Fibroblast of skin of right biceps (primary cell): ENCODE measurements around the gene PRR7.

Experiments used
- DNase-seq: peaks from one replicate; pipeline ENCODE4 v3.0.0-alpha.2; 2013

PRR7 gene

DNA sequence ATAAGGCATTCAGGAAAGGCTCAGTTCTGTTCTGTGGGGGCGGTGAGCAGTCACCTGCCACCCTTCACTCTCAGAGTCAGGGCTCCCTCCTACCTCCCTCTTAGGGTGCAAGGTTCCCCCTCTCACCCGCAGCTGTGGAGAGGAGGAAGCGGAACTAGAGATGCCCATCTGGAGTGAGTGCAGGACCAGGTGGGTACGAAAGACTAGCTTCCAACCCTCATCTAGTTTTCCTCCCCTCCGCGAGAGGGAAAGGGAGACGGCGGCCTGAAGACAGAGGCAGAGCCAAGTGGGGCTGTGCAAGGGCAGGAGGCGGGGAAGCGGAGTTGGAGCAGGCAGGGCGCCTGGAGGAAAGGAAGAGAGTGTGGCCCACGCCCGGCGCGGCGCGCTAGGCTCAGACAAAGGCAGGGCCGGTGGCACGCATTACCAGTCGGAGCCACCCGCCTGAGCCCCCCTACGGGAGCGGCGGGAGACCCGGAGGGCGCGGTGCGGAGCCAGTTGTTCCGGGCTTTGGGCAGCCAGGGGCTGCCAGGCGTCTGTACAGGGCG is 7.3 kb downstream of the PRR7 start:
- no peak for DNase-seq

DNA sequence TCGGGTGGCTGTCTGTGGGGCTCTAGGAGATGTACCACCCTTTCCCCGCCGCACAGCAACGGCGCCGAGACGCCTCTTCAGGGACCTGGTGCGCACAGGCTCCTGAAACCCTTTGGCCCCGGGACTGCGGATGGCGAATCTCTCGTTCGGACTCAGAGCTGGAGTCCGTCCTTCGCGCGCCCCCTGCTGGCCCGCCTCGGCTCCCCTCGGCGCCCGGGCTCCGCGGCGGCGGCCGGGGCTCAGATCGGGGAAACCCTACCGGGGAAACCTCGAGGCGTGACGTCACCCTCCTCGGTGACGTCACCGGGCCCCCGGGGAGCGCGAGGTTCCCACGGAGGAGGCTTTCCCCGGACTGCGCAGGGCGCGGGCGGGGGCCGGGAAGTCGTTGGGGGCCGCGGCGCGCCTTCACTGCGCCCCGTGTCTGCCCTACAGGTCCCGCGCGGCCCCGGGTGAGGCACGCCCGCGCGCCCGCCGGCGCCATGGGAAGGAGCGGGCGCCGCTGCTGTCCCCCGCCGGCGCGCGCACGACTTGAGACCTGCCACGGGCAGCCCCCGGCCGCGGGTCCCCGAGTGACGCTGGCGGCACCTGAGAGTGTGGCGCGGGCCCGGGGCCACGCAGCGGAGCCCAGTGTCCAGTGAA is 7.9 kb downstream of the PRR7 start:
- DNase-seq, result peak; percentile 87

DNA sequence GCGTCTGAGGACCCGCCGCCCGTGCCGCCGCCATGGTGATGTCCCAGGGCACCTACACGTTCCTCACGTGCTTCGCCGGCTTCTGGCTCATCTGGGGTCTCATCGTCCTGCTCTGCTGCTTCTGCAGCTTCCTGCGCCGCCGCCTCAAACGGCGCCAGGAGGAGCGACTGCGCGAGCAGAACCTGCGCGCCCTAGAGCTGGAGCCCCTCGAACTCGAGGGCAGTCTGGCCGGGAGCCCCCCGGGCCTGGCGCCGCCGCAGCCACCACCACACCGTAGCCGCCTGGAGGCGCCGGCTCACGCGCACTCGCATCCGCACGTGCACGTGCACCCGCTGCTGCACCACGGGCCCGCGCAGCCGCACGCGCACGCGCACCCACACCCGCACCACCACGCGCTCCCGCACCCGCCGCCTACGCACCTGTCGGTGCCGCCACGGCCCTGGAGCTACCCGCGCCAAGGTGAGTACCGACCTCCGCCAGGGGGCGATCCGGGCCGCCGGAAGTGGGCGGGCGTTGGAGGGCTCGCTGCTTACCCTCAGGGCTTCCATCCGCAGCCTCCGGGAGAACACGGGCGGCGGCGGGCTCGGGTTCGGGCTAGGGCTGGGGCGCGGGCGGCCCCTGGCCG is 8.5 kb downstream of the PRR7 start:
- peak; percentile 74 for DNase-seq

DNA sequence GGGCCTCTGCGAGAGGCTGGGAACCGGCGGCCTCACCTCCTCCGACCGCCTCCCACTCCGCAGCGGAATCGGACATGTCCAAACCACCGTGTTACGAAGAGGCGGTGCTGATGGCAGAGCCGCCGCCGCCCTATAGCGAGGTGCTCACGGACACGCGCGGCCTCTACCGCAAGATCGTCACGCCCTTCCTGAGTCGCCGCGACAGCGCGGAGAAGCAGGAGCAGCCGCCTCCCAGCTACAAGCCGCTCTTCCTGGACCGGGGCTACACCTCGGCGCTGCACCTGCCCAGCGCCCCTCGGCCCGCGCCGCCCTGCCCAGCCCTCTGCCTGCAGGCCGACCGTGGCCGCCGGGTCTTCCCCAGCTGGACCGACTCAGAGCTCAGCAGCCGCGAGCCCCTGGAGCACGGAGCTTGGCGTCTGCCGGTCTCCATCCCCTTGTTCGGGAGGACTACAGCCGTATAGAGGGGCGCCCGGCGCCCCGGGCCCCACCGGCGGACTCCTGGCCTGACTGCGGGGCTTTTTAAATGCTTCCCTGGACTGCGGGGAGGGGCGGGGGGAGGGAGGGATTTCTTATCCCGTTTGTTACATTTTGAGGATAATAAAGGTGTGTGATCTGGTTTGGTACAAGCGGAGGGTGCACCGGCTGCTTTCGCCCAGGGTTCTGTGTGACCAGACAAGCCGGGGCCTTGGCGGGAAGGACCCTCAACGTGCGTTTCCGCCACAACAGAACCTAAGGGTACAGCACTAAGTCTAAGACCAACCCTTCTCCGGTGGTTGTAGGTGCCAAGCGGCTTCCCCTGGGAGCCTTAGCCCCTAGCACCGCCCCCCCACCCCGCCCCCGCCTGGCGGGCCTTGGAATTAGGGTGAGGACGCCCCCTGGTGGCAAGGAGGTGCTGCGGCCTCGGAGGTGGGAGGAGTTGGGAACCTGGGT is 9.3 kb downstream of the PRR7 start:
- peak; percentile 86 for DNase-seq

DNA sequence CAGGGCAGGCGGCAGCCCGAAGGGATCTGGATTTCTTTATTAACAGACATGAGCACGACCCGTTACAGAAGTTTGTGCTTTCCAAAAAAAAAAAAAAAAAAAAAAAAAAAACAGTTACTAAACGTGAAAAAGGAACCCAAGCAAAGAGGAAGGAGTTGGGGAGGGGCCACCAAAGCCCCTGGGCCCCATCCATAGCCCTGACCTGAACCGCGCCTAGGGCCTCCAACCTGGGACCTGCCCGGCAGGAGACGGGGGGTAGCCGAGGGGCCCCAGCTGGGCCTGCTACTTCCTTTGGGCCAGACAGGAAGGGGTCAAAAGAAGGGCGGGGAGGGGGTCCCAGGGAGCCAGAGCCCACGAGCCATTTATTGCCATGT is 10.0 kb downstream of the PRR7 start:
- no peak for DNase-seq

DNA sequence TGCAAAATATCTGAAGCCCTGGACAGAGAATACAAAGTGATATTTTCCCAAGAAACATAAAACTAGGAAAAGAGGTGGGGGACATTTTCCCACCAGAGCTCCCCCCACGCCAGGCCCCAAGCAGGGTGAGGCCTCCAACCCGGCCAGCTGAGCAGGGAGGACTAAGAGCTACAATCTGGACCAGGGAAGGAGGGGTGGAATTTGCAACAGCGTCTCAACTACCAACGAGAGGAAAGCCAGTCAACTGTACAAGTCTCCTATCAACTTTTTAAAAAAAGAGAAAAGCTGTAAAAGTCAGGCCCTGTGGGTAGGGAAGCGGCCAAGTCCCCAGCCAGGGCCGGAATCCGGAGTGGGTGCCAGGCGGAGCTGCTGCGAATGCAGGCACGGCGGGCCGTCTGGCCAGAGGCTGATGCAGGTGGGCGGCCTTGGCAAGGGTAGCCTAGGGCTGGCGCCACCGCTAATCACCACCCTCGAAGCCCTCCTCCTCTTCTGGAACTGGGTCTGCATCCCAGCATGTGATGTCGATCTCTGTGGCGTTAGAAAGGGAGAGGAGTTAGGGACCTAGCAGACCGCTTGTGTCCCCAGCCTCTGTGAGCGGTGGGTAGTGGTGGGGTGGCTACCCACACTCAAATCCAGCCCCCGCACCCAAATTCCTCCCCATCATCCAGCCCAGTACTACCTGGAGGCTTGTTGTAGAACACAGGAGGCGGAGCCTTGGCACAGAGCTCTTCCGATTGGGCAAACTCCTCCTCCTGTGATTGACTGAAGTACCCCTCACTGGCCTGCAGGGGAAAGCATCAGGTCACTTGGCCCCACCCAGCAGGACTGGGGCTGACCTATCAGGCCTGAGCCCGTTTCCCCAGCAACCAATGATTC is 10.6 kb downstream of the PRR7 start:
- peak; percentile 97 for DNase-seq

DNA sequence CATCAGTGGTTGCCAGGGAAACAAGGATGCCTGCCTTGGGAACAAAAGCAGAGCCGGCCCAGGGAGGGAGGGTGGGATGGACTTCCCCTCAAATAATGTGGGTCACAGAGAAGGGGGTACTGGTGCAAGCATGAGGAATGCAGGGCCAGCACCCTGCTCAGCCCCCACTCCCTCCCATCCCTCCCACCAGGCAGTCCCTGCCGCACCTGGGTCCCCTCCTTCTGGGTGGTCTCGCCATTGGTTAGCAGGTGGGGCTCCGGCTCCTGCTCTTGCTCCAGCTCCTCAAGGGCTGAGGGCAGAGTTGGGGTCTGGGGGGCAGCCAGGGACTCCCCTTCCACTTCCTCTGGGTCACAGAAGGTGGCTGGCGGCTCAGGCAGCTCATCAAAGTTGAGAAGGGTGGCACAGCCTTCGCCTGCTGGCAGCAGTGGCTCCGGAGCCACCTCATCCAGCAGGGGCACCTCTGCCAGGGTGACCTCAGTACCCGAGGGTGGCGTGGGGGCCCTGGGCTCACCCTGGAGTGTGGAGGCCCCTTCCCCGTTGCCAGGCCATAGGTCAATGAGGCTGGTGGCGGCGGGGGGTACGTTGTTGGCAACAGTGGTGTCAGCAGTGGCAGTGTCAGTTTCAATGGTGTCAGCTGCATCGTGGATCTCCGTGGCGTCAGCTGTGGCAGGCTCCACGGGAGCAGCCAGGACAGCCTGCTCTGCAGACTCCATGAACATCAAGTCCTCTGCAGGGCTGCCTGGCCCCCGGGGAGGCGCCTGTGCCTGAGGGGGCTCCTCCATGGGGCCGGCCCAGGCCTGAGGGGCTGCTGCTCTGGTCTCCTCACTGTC is 11.5 kb downstream of the PRR7 start:
- no peak for DNase-seq

DNA sequence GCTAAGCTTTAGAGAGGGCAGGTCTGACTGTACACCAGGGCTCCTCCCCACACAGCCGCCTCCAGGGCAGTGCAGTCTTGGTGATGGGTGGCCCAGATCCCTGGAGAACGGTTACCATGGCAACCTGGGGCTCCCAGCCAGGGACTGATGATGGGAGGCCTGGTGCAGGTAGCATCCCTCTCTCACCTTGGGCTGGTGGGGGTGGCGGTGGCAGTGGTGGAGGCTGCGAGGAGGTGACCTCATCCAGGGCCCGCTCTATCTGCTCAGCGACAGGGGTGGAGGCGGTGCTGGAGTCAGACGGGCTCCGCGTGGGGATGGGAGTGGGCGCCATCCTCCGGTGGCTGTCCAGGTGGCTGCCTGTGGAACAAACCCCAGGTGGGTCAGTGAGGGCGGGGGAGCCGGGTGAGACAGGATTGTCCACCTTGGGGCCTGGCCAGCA is 12.3 kb downstream of the PRR7 start:
- peak; percentile 46 for DNase-seq

DNA sequence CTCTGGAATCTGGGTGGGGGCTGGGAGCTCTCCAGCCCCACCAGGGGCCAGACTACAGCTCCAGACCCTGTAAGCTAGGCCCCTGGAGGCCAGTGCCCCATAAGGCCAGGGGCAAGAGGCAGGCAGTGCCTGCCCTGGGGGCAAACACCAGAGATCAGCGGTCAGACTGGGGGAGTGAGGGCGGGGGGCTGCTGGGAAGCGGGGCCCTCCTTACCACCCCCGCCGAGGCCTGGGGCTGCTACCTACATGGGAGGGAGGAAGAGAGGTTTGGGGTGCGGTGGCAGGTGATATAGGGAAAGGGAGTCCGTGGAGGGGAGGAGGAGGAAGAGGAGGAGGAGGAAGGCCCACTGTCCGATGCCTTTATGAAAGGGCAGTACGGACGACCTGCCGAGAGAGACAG is 12.7 kb downstream of the PRR7 start:
- no peak for DNase-seq

DNA sequence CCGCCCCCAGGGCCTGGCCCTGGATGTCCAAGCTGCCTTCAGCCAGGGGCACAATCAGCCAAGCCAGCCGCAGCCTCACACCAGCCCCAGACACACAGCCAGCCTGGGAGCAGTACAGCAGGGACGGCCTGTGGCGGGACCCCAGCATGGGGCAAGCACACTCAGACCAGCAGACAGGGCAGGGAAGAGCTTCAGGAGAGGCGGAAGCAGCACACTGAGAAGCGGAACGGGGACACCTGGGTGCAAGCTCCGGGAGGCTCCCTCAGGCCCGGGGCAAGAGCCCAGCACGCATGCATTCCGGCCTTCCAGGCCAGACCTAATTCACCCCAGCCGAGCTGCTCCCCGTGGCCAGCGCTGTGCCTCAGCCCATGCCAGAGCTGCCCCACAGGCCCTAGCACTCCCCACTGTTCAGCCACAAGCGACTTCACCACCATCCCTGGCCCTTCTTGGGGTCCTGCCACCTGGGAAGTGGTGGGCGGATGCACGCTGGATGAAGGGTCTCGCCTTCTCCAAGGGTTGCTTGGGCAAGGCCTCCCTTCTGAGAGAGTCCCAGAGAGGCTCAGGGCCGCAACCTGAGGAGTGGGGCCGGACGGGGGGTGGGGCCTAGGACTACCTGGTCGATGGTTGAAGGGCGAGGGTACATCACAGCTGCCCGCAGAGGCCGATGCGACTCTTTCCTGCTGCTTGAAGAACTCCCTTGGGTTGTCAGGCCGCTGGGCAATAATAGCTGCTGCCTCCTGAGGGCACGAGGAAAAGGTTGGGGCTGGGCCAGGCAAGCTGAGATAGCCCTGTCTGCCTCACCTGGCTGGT is 13.4 kb downstream of the PRR7 start:
- no peak for DNase-seq

DNA sequence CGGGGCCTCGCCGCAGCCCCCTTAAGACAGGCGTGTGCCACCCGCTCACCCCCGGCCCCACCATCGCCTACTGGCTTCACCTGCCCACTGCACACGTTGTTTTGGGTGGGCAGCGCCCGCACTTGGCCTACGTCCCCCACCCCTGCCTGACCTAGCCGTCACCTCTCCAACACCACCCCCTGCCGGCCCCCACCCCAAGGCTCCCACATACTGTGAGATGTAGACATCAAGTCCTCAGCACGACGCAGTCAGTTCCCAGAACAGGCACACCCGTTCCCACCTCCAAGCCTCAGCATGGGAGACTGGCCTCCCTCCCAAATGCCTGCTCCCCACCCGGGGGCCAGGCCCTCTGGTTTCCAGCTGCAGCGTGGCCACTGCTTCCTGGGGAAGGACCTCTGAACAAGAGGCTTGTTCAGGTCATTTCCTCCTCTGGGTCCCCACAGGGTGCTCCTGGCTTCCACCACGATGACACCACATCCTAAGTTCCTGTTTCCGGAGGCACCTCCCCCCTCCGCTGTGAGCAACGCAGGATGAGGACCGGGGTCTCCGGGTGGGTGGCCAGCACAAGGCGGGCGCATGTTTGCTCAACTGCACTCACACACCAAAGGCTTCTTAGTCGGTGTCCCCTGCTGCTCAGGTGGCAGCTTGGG is 15.5 kb downstream of the PRR7 start:
- no peak for DNase-seq

DNA sequence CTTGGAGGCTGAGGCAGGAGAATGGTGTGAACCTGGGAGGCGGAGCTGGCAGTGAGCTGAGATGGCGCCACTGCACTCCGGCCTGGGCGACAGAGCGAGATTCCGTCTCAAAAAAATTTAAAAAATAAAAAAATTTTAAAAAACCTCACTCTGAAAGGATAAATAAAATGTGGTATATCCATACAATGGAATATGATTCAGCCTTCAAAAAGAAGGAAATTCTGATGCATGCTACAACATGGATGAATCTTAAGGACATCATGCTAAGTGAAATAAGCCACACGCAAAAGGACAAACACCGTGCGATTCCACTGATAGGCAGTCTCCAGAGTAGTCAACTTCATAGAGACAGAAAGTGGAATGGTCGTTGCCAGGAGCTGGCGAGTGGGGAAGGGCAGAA is 18.4 kb downstream of the PRR7 start:
- no peak for DNase-seq

DNA sequence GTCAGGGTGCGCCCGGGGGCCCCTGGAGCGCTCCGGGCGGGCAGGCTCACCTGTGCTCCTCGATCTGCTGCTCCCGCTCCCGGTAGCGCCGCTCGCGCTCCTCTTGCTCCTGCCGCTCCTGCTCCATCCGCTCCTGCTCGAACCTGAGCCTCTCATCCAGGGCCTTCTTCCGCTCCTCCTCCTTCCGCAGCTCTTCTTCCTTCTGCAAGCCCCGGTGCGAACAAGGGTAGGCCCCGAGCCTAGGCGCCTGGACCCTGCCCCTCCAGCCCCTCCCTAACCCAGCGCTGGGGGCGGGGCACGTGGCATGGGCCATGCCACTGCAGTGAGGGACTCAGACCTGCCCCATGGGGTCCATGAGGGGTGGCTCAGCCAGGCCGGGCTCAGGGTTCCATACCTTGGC is 20.2 kb downstream of the PRR7 start:
- no peak for DNase-seq

DNA sequence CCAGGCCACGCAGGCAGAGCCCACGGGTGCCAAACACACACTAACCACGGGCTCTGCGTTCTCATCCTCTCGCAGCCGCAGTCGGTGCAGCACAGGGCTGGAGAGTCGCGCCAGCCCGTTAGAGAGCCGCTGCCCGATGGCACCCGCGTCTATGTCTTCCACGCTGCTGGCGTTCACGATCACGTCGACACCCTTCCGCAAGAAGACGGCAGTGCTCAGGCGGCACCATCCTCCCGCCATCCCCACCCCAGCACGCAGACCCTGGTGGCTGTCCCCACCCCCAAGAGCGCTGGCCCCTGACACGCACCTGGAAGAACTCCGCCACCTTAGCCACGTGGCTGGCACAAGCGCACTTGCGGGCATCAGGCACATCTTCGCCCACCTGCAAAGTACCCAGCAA is 20.8 kb downstream of the PRR7 start:
- DNase-seq, result no peak

DNA sequence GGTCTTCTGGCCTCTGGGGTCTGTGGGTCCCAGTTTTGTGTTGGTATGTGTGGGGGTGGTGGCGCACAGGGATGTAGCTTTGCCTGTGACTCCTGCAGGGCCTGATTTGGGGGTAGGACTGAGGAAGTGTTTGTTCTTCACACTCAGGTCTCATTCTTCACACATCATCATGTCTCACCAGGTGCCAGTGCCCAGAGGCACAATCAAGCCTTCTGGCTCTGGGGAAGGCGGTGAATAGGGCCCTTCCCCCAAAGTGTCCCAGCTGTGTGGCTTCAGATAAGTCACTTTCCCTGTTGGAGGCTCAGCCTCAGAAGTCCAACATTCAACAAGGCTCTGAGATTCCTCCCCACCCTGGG is 21.7 kb downstream of the PRR7 start:
- no peak for DNase-seq

DNA sequence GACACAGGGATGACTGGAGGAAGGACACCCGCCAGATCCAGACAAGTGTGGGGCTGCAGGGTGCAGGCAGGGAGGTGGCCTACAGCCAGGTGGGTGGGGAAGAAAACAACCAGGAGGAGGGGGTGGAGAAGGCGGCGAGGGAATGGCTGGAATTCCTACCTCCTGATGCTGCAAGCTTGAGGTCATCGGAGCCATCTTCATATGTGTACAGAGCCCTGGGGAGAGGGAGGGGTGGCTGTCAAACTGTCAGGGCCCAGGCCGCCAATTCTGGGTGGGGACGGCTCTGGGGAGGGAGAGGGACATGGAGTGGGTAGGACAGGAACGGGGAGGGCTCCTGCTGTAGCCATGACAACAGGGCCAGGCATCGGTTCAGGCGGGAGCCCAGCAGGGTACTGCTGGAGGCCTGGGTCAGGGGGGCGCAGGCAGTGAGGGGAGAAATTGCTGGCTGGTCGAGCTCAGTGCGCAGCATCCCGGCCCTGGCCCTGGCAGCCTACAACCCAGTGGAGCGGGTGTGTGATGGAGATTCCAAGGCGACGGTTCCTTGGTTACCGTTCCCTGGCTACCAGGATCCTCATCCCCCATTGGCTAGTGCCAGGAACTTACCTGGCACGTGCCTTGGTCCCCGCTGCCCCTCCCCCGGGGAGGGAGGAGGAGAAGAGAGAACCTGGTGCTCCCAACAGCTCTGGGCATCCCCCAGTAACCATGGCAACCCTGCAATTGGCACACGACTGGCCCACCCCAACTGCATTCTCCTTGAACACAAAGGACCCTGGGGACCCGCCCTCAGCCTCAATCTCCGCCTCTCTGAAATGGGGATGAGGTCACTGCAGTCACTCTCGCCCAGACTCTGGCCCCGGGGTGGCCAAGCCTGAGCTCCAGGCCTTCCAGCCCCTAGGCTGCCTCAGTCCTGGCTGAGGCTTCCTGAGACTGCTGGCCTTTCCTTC is 22.3 kb downstream of the PRR7 start:
- DNase-seq, result peak; percentile 80

DNA sequence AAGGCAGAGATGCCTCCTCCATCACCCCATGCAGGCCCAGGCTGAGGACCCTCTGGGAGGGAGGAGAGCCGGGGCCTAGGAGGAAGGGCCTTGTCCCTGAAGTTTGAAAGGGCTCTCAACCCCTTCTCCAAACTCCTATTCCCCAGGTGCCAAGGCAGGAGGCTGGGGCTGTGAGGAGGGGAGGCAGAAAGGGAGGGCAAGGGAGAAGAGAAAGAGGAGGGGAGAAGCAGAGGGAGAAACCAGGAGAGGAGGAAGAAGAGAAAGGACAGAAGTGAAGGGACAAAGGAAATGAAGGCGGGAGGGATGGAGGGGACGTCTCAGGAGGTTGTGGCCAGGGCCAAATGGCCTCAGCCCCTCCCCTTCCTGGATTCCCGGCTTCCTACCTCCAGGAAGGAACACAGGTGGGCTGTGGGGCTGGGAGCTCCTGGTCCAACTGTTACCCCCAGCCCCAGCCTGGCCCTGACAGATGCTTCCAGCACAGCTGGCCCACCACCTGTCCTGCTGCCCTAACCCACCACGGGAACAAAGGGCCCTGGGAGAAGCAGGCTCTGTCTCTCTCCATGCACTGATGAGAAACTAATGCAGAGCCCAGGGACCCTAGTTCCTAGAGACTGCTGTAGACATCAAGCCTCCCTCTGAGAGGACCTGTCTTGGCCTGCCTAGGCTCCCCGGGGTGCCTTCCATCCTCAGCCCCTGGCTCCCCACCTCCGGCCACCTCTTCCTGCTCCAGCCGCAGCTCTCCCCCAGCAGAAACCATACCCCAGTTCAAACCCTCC is 23.3 kb downstream of the PRR7 start:
- DNase-seq, result no peak
